ENCODE data around the gene CEP78.
A peak's percentile ranks its signal among the peaks of the same experiment; 100 is the strongest.
"Not testable (repeated sequence)": the region's sequence is repeated elsewhere in the genome, so short reads cannot be mapped to it uniquely, and the experiment has no call there.

The CEP78 gene

GRCh38 chr9:78207901-78208300 lies 28.0 kb upstream of the CEP78 start:
- Histone ChIP-seq H3K9me3 (no peaks in the 10 kb centered on the region), H3K4me3 (no peak overlapping the region), H3K27ac (no peak overlapping the region), H3K4me1 (peaks cover 24% of the 10 kb centered on the region), H4K20me1 (no peaks in the 10 kb centered on the region), H3K36me3 (no peaks in the 10 kb centered on the region), H3K27me3 (no peaks in the 10 kb centered on the region), H3K9ac (no peak overlapping the region), H3K4me2 (no peak overlapping the region)
- no peak for TF ChIP-seq Cebpa-rat (IDR thresholded peaks at IDR 0.05)

GRCh38 chr9:78209127-78209526 lies 26.7 kb upstream of the CEP78 start:
- Histone ChIP-seq H3K9me3 (no peaks in the 10 kb centered on the region), H3K4me3 (no peak overlapping the region), H3K27ac (no peak overlapping the region), H3K36me3 (no peaks in the 10 kb centered on the region), H4K20me1 (no peaks in the 10 kb centered on the region), H3K4me2 (no peak overlapping the region), H3K4me1 (peaks cover 30% of the 10 kb centered on the region), H3K9ac (no peak overlapping the region), H3K27me3 (no peaks in the 10 kb centered on the region)
- 0 out of 2 replicates have a peak, but pooled peaks have one; percentile 53 for TF ChIP-seq Cebpa-rat (IDR thresholded peaks at IDR 0.05)

GRCh38 chr9:78210841-78211301 lies 25.0 kb upstream of the CEP78 start:
- no peak overlapping the region for H3K4me3 ChIP-seq
- H3K4me1 ChIP-seq = peaks cover 30% of the 10 kb centered on the region
- H4K20me1 ChIP-seq = no peaks in the 10 kb centered on the region
- H3K36me3 ChIP-seq = no peaks in the 10 kb centered on the region
- no peak overlapping the region; the same call in 1 of the 2 replicates for H3K9ac ChIP-seq
- no peak overlapping the region for H3K27ac ChIP-seq
- no peaks in the 10 kb centered on the region for H3K9me3 ChIP-seq
- TF ChIP-seq Cebpa-rat (IDR thresholded peaks at IDR 0.05) = no peak
- H3K27me3 ChIP-seq = no peaks in the 10 kb centered on the region
- peak overlapping the region; percentile 68 for H3K4me2 ChIP-seq

- TF ChIP-seq Cebpa-rat (IDR thresholded peaks at IDR 0.05) = no peak
- no peaks in the 10 kb centered on the region for H4K20me1 ChIP-seq
- no peak overlapping the region for H3K4me3 ChIP-seq
- no peaks in the 10 kb centered on the region for H3K36me3 ChIP-seq
- no peak overlapping the region for H3K4me2 ChIP-seq
- no peak overlapping the region for H3K27ac ChIP-seq
- no peak overlapping the region for H3K9ac ChIP-seq
- no peaks in the 10 kb centered on the region for H3K9me3 ChIP-seq
- H3K27me3 ChIP-seq = no peaks in the 10 kb centered on the region
- H3K4me1 ChIP-seq = peaks cover 30% of the 10 kb centered on the region
Observed at GRCh38 chr9:78212868-78213267, 23.0 kb upstream of the CEP78 start.

GRCh38 chr9:78213712-78214111 lies 22.2 kb upstream of the CEP78 start:
- no peaks in the 10 kb centered on the region for H4K20me1 ChIP-seq
- no peak overlapping the region for H3K4me2 ChIP-seq
- H3K4me1 ChIP-seq = peaks cover 30% of the 10 kb centered on the region
- no peaks in the 10 kb centered on the region for H3K9me3 ChIP-seq
- H3K9ac ChIP-seq = no peak overlapping the region
- H3K36me3 ChIP-seq = no peaks in the 10 kb centered on the region
- no peak overlapping the region for H3K27ac ChIP-seq
- no peak for TF ChIP-seq Cebpa-rat (IDR thresholded peaks at IDR 0.05)
- H3K4me3 ChIP-seq = no peak overlapping the region
- no peaks in the 10 kb centered on the region for H3K27me3 ChIP-seq

GRCh38 chr9:78214492-78214891 lies 21.4 kb upstream of the CEP78 start:
- no peak overlapping the region for H3K4me2 ChIP-seq
- TF ChIP-seq Cebpa-rat (IDR thresholded peaks at IDR 0.05) = no peak
- no peak overlapping the region for H3K27ac ChIP-seq
- H4K20me1 ChIP-seq = no peaks in the 10 kb centered on the region
- H3K4me1 ChIP-seq = peaks cover 30% of the 10 kb centered on the region
- H3K9me3 ChIP-seq = no peaks in the 10 kb centered on the region
- H3K36me3 ChIP-seq = no peaks in the 10 kb centered on the region
- no peak overlapping the region for H3K4me3 ChIP-seq
- no peak overlapping the region for H3K9ac ChIP-seq
- H3K27me3 ChIP-seq = no peaks in the 10 kb centered on the region

- H3K36me3 ChIP-seq = no peaks in the 10 kb centered on the region
- TF ChIP-seq Cebpa-rat (IDR thresholded peaks at IDR 0.05) = no peak
Observed at GRCh38 chr9:78215706-78216105, 20.2 kb upstream of the CEP78 start.

GRCh38 chr9:78218890-78219289 lies 17.0 kb upstream of the CEP78 start:
- no peaks in the 10 kb centered on the region for H3K27me3 ChIP-seq
- TF ChIP-seq Cebpa-rat (IDR thresholded peaks at IDR 0.05) = no peak
- H3K9ac ChIP-seq = no peak overlapping the region
- H4K20me1 ChIP-seq = no peaks in the 10 kb centered on the region
- no peak overlapping the region for H3K4me3 ChIP-seq
- peaks cover 23% of the 10 kb centered on the region for H3K9me3 ChIP-seq
- no peak overlapping the region for H3K27ac ChIP-seq
- H3K4me2 ChIP-seq = no peak overlapping the region
- H3K4me1 ChIP-seq = 0 out of 2 replicates have a peak, but pooled peaks cover under 1% of the 10 kb centered on the region
- H3K36me3 ChIP-seq = no peaks in the 10 kb centered on the region

More at GRCh38 chr9:78215706-78216105, 20.2 kb upstream of the CEP78 start:
- Histone ChIP-seq H3K4me1 (peaks cover 21% of the 10 kb centered on the region), H4K20me1 (no peaks in the 10 kb centered on the region), H3K9me3 (no peaks in the 10 kb centered on the region), H3K27ac (no peak overlapping the region), H3K9ac (no peak overlapping the region), H3K4me2 (no peak overlapping the region), H3K27me3 (no peaks in the 10 kb centered on the region), H3K4me3 (no peak overlapping the region)

- no peaks in the 10 kb centered on the region for H4K20me1 ChIP-seq
- TF ChIP-seq Cebpa-rat (IDR thresholded peaks at IDR 0.05) = no peak
- H3K36me3 ChIP-seq = no peaks in the 10 kb centered on the region
- H3K4me3 ChIP-seq = no peak overlapping the region
- peaks cover 23% of the 10 kb centered on the region for H3K9me3 ChIP-seq
- no peak overlapping the region for H3K27ac ChIP-seq
- H3K9ac ChIP-seq = no peak overlapping the region
- H3K4me1 ChIP-seq = no peaks in the 10 kb centered on the region
- no peaks in the 10 kb centered on the region for H3K27me3 ChIP-seq
- no peak overlapping the region for H3K4me2 ChIP-seq
Observed at GRCh38 chr9:78221425-78221824, 14.4 kb upstream of the CEP78 start.

- H4K20me1 ChIP-seq = not testable (repeated sequence)
Observed at GRCh38 chr9:78221841-78222240, 14.0 kb upstream of the CEP78 start.

GRCh38 chr9:78230761-78231160 lies 5.1 kb upstream of the CEP78 start:
- no peak overlapping the region for H3K4me3 ChIP-seq
- H4K20me1 ChIP-seq = no peaks in the 10 kb centered on the region
- H3K36me3 ChIP-seq = no peaks in the 10 kb centered on the region
- H3K9me3 ChIP-seq = no peaks in the 10 kb centered on the region
- peaks cover 9% of the 10 kb centered on the region for H3K4me1 ChIP-seq
- no peak overlapping the region for H3K9ac ChIP-seq
- no peaks in the 10 kb centered on the region for H3K27me3 ChIP-seq
- H3K4me2 ChIP-seq = no peak overlapping the region
- no peak overlapping the region for H3K27ac ChIP-seq
- no peak for TF ChIP-seq Cebpa-rat (IDR thresholded peaks at IDR 0.05)

More at GRCh38 chr9:78221841-78222240, 14.0 kb upstream of the CEP78 start:
- H3K4me1 ChIP-seq, H3K27me3 ChIP-seq, H3K9ac ChIP-seq, H3K27ac ChIP-seq, H3K36me3 ChIP-seq, H3K4me3 ChIP-seq, H3K4me2 ChIP-seq: not testable (repeated sequence)
- H3K9me3 ChIP-seq = peaks cover 23% of the 10 kb centered on the region

GRCh38 chr9:78232471-78232870 lies 3.4 kb upstream of the CEP78 start:
- not testable (repeated sequence) for H3K4me2 ChIP-seq, H3K27me3 ChIP-seq, H3K36me3 ChIP-seq, H3K27ac ChIP-seq, H3K9ac ChIP-seq, H3K4me3 ChIP-seq, H4K20me1 ChIP-seq, H3K9me3 ChIP-seq
- H3K4me1 ChIP-seq = peaks cover 19% of the 10 kb centered on the region
